HepG2 (cell line): Measurements from ENCODE around the gene TOMM22. TPM values are rescaled to one million over a fixed set of nuclear protein-coding genes. Genes with fewer than 3 reads are reported as not detected.
A peak's percentile ranks its signal among the peaks of the same experiment; 100 is the strongest.

Source experiments
- FOXK1 ChIP-seq: sonication (generic); formaldehyde crosslinking; IDR thresholded peaks from 2 replicates; pipeline ENCODE4 v1.4.0; 2020; ENCODE audit warnings: low read depth, missing genetic modification reagents, borderline replicate concordance
- GTF2F1 ChIP-seq: fragments of 150-350 bp; IDR thresholded peaks from 2 replicates; pipeline ENCODE4 v1.6.1; 2014; ENCODE audit warnings: low read length
- MAX ChIP-seq: IDR thresholded peaks from 2 replicates; pipeline ENCODE4 v1.6.1; 2012; ENCODE audit warnings: inconsistent platforms
- MIXL1 ChIP-seq: IDR thresholded peaks from 2 replicates; pipeline ENCODE4 v1.6.1; 2016
- NAIF1 ChIP-seq: sonication (generic); formaldehyde crosslinking; IDR thresholded peaks from 2 replicates; pipeline ENCODE4 v1.5.0; 2020; ENCODE audit warnings: mild to moderate bottlenecking, missing genetic modification reagents, borderline replicate concordance
- PCBP2 ChIP-seq: fragments of 200-400 bp; formaldehyde crosslinking; optimal IDR thresholded peaks from 2 replicates; pipeline ENCODE3; 2018; ENCODE audit warnings: low read length, low read depth; ENCODE audit not compliant: poor library complexity, severe bottlenecking
- SALL2 ChIP-seq: sonication (generic); formaldehyde crosslinking; IDR thresholded peaks from 2 replicates; pipeline ENCODE4 v1.8.1; 2023; ENCODE audit warnings: mild to moderate bottlenecking, missing genetic modification reagents, inconsistent platforms
- ZBTB38 ChIP-seq: sonication (generic); formaldehyde crosslinking; IDR thresholded peaks from 2 replicates; pipeline ENCODE4 v1.5.1; 2020; ENCODE audit warnings: mild to moderate bottlenecking, missing genetic modification reagents
- ZBTB49 ChIP-seq: sonication (generic); formaldehyde crosslinking; IDR thresholded peaks from 2 replicates; pipeline ENCODE4 v1.4.0; 2020; ENCODE audit warnings: missing genetic modification reagents, borderline replicate concordance
- ZFP36 ChIP-seq: fragments of 150-350 bp; IDR thresholded peaks from 2 replicates; pipeline ENCODE4 v1.6.1; 2018; ENCODE audit warnings: borderline replicate concordance, low read length, low read depth; ENCODE audit not compliant: partially characterized antibody
- ZKSCAN8 ChIP-seq: IDR thresholded peaks from 2 replicates; pipeline ENCODE4 v1.6.1; 2016; ENCODE audit warnings: borderline replicate concordance, missing genetic modification reagents, missing compliant biosample characterization
- ZMYM3 ChIP-seq: sonication (generic); formaldehyde crosslinking; IDR thresholded peaks from 2 replicates; pipeline ENCODE4 v1.5.1; 2020; ENCODE audit warnings: mild to moderate bottlenecking, missing genetic modification reagents
- ZNF550 ChIP-seq: sonication (generic); formaldehyde crosslinking; IDR thresholded peaks from 2 replicates; pipeline ENCODE4 v1.4.0; 2020; ENCODE audit warnings: mild to moderate bottlenecking, missing genetic modification reagents, borderline replicate concordance
- ZNF709 ChIP-seq: sonication (generic); formaldehyde crosslinking; IDR thresholded peaks from 2 replicates; pipeline ENCODE4 v1.5.0; 2020; ENCODE audit warnings: mild to moderate bottlenecking, missing genetic modification reagents
- ZNF746 ChIP-seq: sonication (generic); formaldehyde crosslinking; IDR thresholded peaks from 2 replicates; pipeline ENCODE4 v1.8.0; 2022; ENCODE audit warnings: mild to moderate bottlenecking, missing genetic modification reagents
- ZNF816 ChIP-seq: sonication (generic); formaldehyde crosslinking; IDR thresholded peaks from 2 replicates; pipeline ENCODE4 v1.8.0; 2022; ENCODE audit warnings: missing genetic modification reagents, mild to moderate bottlenecking, borderline replicate concordance
- polyA plus RNA-seq, 8 experiments: library from polyadenylated mRNA; depleted of rRNA in 3 of 8; stranded (reverse) in 7 of 8; unstranded in 1 of 8; fragments of >200 nt; fragmentation: Illumina TruSeq in 4 of 8; extraction: Trizol in 4 of 8; gene quantifications; 2 replicates each; pipeline versions ENCODE4 v1.2.1 to v1.2.3, GENCODE V29; 2011 to 2016; ENCODE audit warnings: low read depth in 4 of 8, missing spikeins in 1 of 8, mixed read lengths in 1 of 8; ENCODE audit not compliant: insufficient read depth in 1 of 8
- total RNA-seq, 5 experiments: library from RNA; depleted of rRNA; stranded (reverse); fragments of >200 nt; fragmentation: Illumina TruSeq; extraction: Trizol; gene quantifications; 2 replicates each; pipeline ENCODE4 v1.2.3, GENCODE V29; 2016; ENCODE audit warnings: low read depth in 1 of 5
- TF ChIP-seq, protein P1 (sequence below): sonication (generic); formaldehyde crosslinking; IDR thresholded peaks from 2 replicates; pipeline ENCODE4 v1.4.0; 2020; ENCODE audit warnings: mild to moderate bottlenecking, low read depth, missing genetic modification reagents
- TF ChIP-seq, protein P2 (sequence below): sonication (generic); formaldehyde crosslinking; IDR thresholded peaks from 2 replicates; pipeline ENCODE4 v1.8.0; 2022; ENCODE audit warnings: mild to moderate bottlenecking, missing genetic modification reagents
- TF ChIP-seq, protein P3 (sequence below): sonication (generic); formaldehyde crosslinking; IDR thresholded peaks from 2 replicates; pipeline ENCODE4 v1.4.0; 2020; ENCODE audit warnings: missing genetic modification reagents, borderline replicate concordance
- TF ChIP-seq, protein P4 (sequence below): sonication (generic); formaldehyde crosslinking; conservative IDR thresholded peaks from 2 replicates; pipeline ENCODE4 v1.8.1; 2023; ENCODE audit warnings: missing genetic modification reagents

Gene TOMM22
- total and polyA plus RNA-seq, 2 of the 13 experiments (the other 11 are each of a cell fraction or from before 2014, with no cell fraction given) = 46.9 to 118 TPM

DNA sequence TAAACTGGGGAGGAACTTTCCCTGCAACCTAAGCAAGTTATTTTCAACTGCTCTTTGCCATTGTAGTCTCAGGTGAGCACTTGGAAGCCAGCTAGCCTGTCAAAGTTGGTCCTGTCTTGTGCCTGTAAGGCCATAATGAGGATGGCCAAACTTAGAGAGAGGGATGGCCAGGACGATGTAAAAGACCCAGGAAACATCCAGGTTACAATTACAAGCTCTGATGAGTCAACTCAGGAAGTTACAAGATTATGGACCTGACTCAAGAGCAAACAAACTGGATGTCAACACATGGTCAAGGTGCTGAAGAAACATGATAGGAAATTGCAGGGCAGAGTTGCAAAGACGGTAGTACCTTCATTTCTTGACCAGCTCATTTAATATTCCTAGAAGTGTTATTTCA is 25.6 kb downstream of the TOMM22 start (continued):
- TF ChIP-seq MAX (peak; percentile 57; the same call in 1 of the 2 replicates), ZFP36 (no peak), GTF2F1 (no peak), FOXK1 (peak; percentile 63; the same call in 1 of the 2 replicates), ZNF709 (CRISPR knock-in tag) (no peak), ZMYM3 (CRISPR knock-in tag) (no peak), ZNF816 (CRISPR knock-in tag) (no peak), ZKSCAN8 (CRISPR knock-in tag) (0 out of 2 replicates have a peak, but pooled peaks have one; percentile 39), SALL2 (CRISPR knock-in tag) (no peak), ZNF746 (CRISPR knock-in tag) (no peak), NAIF1 (CRISPR knock-in tag) (no peak), ZBTB49 (CRISPR knock-in tag) (no peak), MIXL1 (CRISPR knock-in tag) (peak; percentile 71), ZBTB38 (CRISPR knock-in tag) (no peak), ZNF550 (CRISPR knock-in tag) (no peak), PCBP2 (no peak)
- TF ChIP-seq, protein P1, sequence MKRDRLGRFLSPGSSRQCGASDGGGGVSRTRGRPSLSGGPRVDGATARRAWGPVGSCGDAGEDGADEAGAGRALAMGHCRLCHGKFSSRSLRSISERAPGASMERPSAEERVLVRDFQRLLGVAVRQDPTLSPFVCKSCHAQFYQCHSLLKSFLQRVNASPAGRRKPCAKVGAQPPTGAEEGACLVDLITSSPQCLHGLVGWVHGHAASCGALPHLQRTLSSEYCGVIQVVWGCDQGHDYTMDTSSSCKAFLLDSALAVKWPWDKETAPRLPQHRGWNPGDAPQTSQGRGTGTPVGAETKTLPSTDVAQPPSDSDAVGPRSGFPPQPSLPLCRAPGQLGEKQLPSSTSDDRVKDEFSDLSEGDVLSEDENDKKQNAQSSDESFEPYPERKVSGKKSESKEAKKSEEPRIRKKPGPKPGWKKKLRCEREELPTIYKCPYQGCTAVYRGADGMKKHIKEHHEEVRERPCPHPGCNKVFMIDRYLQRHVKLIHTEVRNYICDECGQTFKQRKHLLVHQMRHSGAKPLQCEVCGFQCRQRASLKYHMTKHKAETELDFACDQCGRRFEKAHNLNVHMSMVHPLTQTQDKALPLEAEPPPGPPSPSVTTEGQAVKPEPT (CRISPR knock-in tag) = no peak
- TF ChIP-seq, protein P2, sequence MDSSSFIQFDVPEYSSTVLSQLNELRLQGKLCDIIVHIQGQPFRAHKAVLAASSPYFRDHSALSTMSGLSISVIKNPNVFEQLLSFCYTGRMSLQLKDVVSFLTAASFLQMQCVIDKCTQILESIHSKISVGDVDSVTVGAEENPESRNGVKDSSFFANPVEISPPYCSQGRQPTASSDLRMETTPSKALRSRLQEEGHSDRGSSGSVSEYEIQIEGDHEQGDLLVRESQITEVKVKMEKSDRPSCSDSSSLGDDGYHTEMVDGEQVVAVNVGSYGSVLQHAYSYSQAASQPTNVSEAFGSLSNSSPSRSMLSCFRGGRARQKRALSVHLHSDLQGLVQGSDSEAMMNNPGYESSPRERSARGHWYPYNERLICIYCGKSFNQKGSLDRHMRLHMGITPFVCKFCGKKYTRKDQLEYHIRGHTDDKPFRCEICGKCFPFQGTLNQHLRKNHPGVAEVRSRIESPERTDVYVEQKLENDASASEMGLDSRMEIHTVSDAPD (CRISPR knock-in tag) = no peak
- TF ChIP-seq, protein P3, sequence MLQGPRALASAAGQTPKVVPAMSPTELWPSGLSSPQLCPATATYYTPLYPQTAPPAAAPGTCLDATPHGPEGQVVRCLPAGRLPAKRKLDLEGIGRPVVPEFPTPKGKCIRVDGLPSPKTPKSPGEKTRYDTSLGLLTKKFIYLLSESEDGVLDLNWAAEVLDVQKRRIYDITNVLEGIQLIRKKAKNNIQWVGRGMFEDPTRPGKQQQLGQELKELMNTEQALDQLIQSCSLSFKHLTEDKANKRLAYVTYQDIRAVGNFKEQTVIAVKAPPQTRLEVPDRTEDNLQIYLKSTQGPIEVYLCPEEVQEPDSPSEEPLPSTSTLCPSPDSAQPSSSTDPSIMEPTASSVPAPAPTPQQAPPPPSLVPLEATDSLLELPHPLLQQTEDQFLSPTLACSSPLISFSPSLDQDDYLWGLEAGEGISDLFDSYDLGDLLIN (CRISPR knock-in tag) = no peak
- TF ChIP-seq, protein P4, sequence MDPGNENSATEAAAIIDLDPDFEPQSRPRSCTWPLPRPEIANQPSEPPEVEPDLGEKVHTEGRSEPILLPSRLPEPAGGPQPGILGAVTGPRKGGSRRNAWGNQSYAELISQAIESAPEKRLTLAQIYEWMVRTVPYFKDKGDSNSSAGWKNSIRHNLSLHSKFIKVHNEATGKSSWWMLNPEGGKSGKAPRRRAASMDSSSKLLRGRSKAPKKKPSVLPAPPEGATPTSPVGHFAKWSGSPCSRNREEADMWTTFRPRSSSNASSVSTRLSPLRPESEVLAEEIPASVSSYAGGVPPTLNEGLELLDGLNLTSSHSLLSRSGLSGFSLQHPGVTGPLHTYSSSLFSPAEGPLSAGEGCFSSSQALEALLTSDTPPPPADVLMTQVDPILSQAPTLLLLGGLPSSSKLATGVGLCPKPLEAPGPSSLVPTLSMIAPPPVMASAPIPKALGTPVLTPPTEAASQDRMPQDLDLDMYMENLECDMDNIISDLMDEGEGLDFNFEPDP (CRISPR knock-in tag) = no peak
